ENCODE data around the gene STK11IP.

The STK11IP gene

GRCh38 chr2:219636144-219636915 lies 38.7 kb downstream of the STK11IP start:
- ChIA-PET CTCF (interaction anchor here (0.5 kb wide), 1 partner anchor 36 kb away, joined by 3 read pairs; no protein-coding TSS in a partner anchor), POLR2A (no interaction called here)
- TF ChIP-seq CTBP1 (IDR thresholded peaks at IDR 0.05; ENCODE audit: borderline replicate concordance) (no peak), L3MBTL2 (conservative IDR thresholded peaks at IDR 0.05) (no peak), PKNOX1 (IDR thresholded peaks at IDR 0.05) (no peak), TARDBP (IDR thresholded peaks at IDR 0.05) (no peak), HDGF (IDR thresholded peaks at IDR 0.05; ENCODE audit: borderline replicate concordance) (no peak), ELF4 (IDR thresholded peaks at IDR 0.05) (no peak), FOXM1 (IDR thresholded peaks at IDR 0.05; ENCODE audit: borderline replicate concordance) (no peak), ZNF384 (IDR thresholded peaks at IDR 0.05) (no peak), NFRKB (IDR thresholded peaks at IDR 0.05) (no peak), SUZ12 (IDR thresholded peaks at IDR 0.05) (no peak), LEF1 (IDR thresholded peaks at IDR 0.05; ENCODE audit: borderline replicate concordance) (no peak), SP1 (IDR thresholded peaks at IDR 0.05) (no peak), ARNT (IDR thresholded peaks at IDR 0.05) (no peak), FOXA1 (IDR thresholded peaks at IDR 0.05) (no peak), BHLHE40 (IDR thresholded peaks at IDR 0.05; ENCODE audit: borderline replicate concordance) (no peak), FOXK2 (IDR thresholded peaks at IDR 0.05) (no peak)
- no peak for DNase-seq (ENCODE audit: extremely low spot score)

- POLR2A ChIA-PET = interaction anchor here (0.7 kb wide), 1 partner anchor 114 kb away, joined by 3 read pairs; no protein-coding TSS in a partner anchor
- DNase-seq (ENCODE audit: extremely low spot score) = no peak
- CTCF ChIA-PET = interaction anchor here (2.0 kb wide), 1 partner anchor 96 kb away, joined by 5 read pairs; no protein-coding TSS in a partner anchor
- no peak for TF ChIP-seq NFRKB (IDR thresholded peaks at IDR 0.05)
- no peak for TF ChIP-seq HDGF (IDR thresholded peaks at IDR 0.05; ENCODE audit: borderline replicate concordance)
- TF ChIP-seq CTBP1 (IDR thresholded peaks at IDR 0.05; ENCODE audit: borderline replicate concordance) = no peak
- no peak for TF ChIP-seq ELF4 (IDR thresholded peaks at IDR 0.05)
- TF ChIP-seq L3MBTL2 (conservative IDR thresholded peaks at IDR 0.05) = no peak
- TF ChIP-seq TARDBP (IDR thresholded peaks at IDR 0.05) = no peak
- TF ChIP-seq SUZ12 (IDR thresholded peaks at IDR 0.05) = no peak
- TF ChIP-seq ZNF384 (IDR thresholded peaks at IDR 0.05) = no peak
- TF ChIP-seq FOXM1 (IDR thresholded peaks at IDR 0.05; ENCODE audit: borderline replicate concordance) = no peak
- TF ChIP-seq FOXK2 (IDR thresholded peaks at IDR 0.05) = no peak
- TF ChIP-seq FOXA1 (IDR thresholded peaks at IDR 0.05) = no peak
- no peak for TF ChIP-seq ARNT (IDR thresholded peaks at IDR 0.05)
- no peak for TF ChIP-seq LEF1 (IDR thresholded peaks at IDR 0.05; ENCODE audit: borderline replicate concordance)
- TF ChIP-seq BHLHE40 (IDR thresholded peaks at IDR 0.05; ENCODE audit: borderline replicate concordance) = no peak
- TF ChIP-seq PKNOX1 (IDR thresholded peaks at IDR 0.05) = no peak
- TF ChIP-seq SP1 (IDR thresholded peaks at IDR 0.05) = no peak
These were observed 39.5 kb downstream of the STK11IP start for GRCh38 chr2:219636941-219637841.

- no peak for TF ChIP-seq TARDBP (IDR thresholded peaks at IDR 0.05)
- TF ChIP-seq LEF1 (IDR thresholded peaks at IDR 0.05; ENCODE audit: borderline replicate concordance) = no peak
- no peak for TF ChIP-seq ARNT (IDR thresholded peaks at IDR 0.05)
- TF ChIP-seq FOXA1 (IDR thresholded peaks at IDR 0.05) = no peak
- no peak for TF ChIP-seq FOXM1 (IDR thresholded peaks at IDR 0.05; ENCODE audit: borderline replicate concordance)
- no peak for TF ChIP-seq SUZ12 (IDR thresholded peaks at IDR 0.05)
- no peak for TF ChIP-seq CTBP1 (IDR thresholded peaks at IDR 0.05; ENCODE audit: borderline replicate concordance)
- TF ChIP-seq L3MBTL2 (conservative IDR thresholded peaks at IDR 0.05) = no peak
- no peak for TF ChIP-seq PKNOX1 (IDR thresholded peaks at IDR 0.05)
- no peak for TF ChIP-seq NFRKB (IDR thresholded peaks at IDR 0.05)
- TF ChIP-seq ELF4 (IDR thresholded peaks at IDR 0.05) = no peak
- TF ChIP-seq FOXK2 (IDR thresholded peaks at IDR 0.05) = no peak
- TF ChIP-seq BHLHE40 (IDR thresholded peaks at IDR 0.05; ENCODE audit: borderline replicate concordance) = no peak
- no peak for TF ChIP-seq SP1 (IDR thresholded peaks at IDR 0.05)
- TF ChIP-seq ZNF384 (IDR thresholded peaks at IDR 0.05) = no peak
- TF ChIP-seq HDGF (IDR thresholded peaks at IDR 0.05; ENCODE audit: borderline replicate concordance) = no peak
- no peak for DNase-seq (ENCODE audit: extremely low spot score)
- POLR2A ChIA-PET = interaction anchor here (0.7 kb wide), 1 partner anchor 115 kb away, joined by 3 read pairs; no protein-coding TSS in a partner anchor
- CTCF ChIA-PET = interaction anchor here (1.4 to 2.0 kb wide), 2 partner anchors 91 to 97 kb away, joined by 3 to 5 read pairs; no protein-coding TSS in a partner anchor
These were observed 40.2 kb downstream of the STK11IP start for GRCh38 chr2:219637842-219638185.

GRCh38 chr2:219638217-219638947 lies 40.7 kb downstream of the STK11IP start:
- TF ChIP-seq FOXM1 (IDR thresholded peaks at IDR 0.05; ENCODE audit: borderline replicate concordance) (no peak), FOXK2 (IDR thresholded peaks at IDR 0.05) (no peak), SUZ12 (IDR thresholded peaks at IDR 0.05) (no peak), CTBP1 (IDR thresholded peaks at IDR 0.05; ENCODE audit: borderline replicate concordance) (no peak), LEF1 (IDR thresholded peaks at IDR 0.05; ENCODE audit: borderline replicate concordance) (no peak), SP1 (IDR thresholded peaks at IDR 0.05) (no peak), NFRKB (IDR thresholded peaks at IDR 0.05) (no peak), L3MBTL2 (conservative IDR thresholded peaks at IDR 0.05) (no peak), PKNOX1 (IDR thresholded peaks at IDR 0.05) (no peak), BHLHE40 (IDR thresholded peaks at IDR 0.05; ENCODE audit: borderline replicate concordance) (no peak), ARNT (IDR thresholded peaks at IDR 0.05) (no peak), ELF4 (IDR thresholded peaks at IDR 0.05) (no peak), TARDBP (IDR thresholded peaks at IDR 0.05) (no peak), HDGF (IDR thresholded peaks at IDR 0.05; ENCODE audit: borderline replicate concordance) (no peak), ZNF384 (IDR thresholded peaks at IDR 0.05) (no peak), FOXA1 (IDR thresholded peaks at IDR 0.05) (no peak)
- ChIA-PET CTCF (interaction anchor here (0.9 to 2.0 kb wide), 3 partner anchors 22 to 98 kb away, joined by 3 to 5 read pairs (median 3); no protein-coding TSS in a partner anchor), POLR2A (no interaction called here)
- DNase-seq (ENCODE audit: extremely low spot score) = no peak
